CD4-positive, alpha-beta T cell treated with Interleukin-15 for 4 hours (primary cell): ENCODE results near the gene PDZRN4.
"Not testable (repeated sequence)": the region's sequence is repeated elsewhere in the genome, so short reads cannot be mapped to it uniquely, and the experiment has no call there.

ENCODE experiments used
- DNase-seq: peaks from one replicate; pipeline ENCODE4 v3.0.0-alpha.2; 2020; ENCODE audit warnings: low spot score

PDZRN4 gene

GRCh38 chr12:41511247-41511646 lies 323.1 kb downstream of the PDZRN4 start:
- no peak for DNase-seq

DNA sequence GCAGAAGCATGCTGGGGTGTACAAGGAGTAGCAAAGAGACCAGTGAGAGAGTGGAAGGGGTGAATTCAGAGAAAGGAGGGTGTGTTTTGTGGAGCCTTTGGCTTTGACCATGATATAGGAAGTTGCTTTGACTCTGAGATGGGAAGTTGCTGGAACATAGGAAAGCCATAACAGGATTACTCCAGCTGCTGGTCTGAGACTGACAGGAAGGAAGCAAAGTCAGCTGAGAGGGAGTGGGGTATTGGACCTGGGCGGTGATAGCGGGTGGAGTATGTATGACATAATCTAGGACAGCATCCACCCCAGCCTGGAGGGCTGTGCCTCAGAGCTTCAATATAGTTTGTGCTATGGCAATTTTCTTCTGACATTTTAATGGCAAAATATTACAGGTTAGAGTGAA lies 324.4 kb downstream of the PDZRN4 start:
- DNase-seq, result no peak

DNA sequence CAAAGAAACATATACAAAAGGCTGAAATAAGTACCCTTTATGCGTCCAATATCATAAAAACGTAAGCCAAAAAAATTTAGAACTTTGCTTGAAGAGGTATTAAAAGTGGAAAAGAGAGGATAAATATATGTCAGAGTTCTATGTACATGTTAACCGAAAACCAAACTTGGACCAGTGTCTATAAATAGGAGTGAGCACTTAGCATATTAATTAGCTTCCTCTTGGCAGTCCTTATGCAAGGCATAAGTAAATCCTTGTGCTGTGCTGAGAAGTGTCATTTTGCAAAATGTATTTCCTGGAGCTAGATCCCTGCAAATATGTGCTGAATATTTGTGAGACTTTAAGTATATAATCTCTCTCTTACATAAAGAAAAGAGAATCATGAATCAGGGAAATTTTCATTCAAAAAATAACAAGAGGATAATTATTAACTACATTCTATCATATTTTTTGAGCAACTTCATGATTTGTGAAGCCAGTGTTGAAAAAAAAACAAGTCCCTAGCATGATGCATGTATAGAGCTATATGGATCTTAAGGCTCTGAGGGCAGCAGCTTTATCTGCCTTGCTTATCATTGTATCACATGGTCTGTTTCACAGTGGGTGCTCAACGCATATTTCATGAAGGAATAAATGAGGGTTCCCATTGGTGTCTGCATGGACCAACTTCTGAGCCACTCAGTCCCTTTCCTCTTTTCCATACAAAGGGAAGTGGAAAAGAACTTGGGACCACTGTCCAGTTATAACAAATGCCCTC lies 326.1 kb downstream of the PDZRN4 start:
- DNase-seq, result no peak

- no peak for DNase-seq
Measured at GRCh38 chr12:41514907-41515306, 326.8 kb downstream of the PDZRN4 start.

GRCh38 chr12:41515953-41516352 lies 327.8 kb downstream of the PDZRN4 start:
- DNase-seq, result no peak

- DNase-seq, result no peak
Measured at GRCh38 chr12:41520869-41521268, 332.7 kb downstream of the PDZRN4 start.

DNA sequence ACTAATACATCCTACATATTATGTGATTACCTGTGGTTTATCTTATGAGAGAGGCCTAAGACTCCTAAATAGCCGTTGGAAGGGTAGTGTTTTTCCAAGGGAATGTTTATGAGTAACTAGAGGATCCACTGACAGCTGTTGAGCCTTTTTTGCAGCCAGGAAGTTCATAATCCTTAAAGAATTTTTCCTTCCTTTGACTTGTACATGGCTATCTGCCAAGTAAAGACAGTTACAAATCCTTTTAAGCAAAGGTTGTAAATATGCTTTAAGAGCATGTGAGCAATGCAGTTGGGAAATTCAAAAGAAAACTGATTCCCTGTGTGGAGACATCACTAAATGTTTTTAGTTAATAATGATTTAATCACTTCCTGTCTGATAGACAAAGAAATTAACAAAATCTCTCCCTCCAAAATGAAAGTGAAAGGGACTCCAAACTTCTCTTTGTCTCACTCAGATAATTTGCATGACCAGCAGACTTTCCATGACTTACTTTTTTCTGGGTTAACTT lies 333.8 kb downstream of the PDZRN4 start:
- DNase-seq, result peak; percentile 12

- DNase-seq, result no peak
Measured at GRCh38 chr12:41527062-41527461, 338.9 kb downstream of the PDZRN4 start.

DNA sequence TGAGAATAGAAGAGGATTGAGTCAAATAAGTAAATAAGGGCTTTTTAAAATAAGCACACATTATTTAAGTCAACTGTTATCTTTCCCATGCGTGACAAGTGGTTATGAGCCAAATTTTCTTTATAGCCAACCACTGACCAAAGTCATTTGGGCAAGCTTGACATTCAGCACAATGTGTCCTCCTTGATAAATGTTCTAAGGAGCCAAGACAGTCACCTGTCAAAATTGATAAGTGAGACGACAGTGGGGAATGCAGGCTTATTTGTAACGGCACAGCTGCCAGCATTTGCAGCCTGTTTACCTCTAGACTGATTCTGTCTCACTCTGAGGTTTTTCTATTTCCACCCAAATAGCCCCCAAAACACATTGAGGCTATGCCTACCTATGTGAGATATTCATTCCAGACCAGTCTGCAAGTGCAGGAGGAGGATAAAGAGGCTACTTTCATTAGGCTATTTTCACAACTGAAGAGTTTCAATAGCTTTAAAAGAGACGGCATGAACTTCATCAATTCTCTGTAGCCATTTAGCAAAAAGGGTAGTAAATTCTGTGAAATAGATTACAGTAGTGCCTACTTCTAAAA lies 339.5 kb downstream of the PDZRN4 start:
- no peak for DNase-seq

DNA sequence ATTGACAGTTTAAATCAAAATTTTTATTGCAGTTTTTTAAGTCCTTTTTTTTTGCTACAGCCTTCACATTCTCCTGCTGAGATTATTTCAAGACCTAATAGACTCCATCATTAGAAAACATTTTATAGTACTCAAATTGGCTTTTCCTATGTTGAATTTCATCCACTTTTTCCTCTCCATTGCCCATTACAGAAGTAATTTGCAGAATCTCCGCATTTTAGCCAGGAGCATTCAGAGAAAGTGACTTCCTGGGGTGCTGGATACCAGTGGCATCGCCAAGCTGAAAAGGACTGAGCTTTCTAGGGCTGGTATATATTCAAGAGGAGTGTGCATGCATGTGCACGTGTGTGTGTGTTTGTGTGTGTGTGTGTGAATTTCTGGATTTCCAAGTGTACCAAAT lies 340.8 kb downstream of the PDZRN4 start:
- no peak for DNase-seq

DNA sequence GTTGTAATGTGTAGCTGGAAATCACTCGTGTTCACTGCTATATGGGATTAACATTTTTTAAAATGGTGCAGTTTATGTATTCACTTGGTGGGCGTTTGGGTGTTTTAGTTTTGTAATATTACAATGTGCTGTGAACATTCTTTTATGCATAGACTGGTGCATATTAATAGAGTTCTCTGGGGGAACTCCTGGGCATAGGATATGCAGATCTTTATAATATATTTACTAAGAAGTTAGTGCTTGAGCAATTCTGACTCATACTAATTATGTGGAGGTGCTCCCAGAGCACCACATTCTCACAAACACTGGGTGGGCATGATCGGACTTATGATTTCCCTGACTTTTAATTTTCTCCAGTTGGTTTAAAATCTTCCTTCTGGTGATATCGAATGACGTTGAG lies 342.3 kb downstream of the PDZRN4 start:
- no peak for DNase-seq

DNA sequence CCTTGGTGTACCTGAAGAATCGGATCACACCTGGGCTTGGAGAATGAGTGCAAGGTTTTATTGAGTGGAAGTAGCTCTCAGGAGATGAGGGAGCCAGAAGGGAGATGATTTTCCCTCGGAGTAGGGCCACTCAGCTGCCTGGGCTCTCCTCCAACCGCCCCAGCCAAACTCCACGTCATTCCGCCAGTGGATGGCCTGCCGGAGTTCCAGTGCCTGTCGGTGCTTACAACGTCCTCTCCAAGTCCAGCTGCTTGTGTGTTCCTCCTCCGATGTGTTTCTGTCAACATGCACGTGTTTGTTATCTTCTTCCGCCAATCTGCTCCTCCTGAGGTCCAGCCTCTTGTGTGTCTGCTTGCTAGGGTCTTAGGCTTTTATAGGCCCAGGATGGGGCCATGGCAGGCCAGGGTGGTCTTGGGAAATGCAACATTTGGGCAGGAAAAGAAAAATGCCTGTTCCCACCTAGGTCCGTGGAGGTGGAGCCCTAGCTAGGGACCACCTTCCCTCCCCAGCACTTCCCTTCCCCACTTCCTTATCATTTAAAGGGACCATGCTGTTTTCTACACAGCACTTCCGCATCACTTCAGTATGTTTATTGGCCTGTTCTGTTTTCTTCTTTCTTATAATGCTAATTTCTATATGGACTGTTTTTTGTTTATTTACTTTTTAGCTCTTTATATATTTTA lies 343.2 kb downstream of the PDZRN4 start:
- no peak for DNase-seq

GRCh38 chr12:41532072-41532471 lies 344.0 kb downstream of the PDZRN4 start:
- DNase-seq, result no peak

- DNase-seq, result no peak
Measured at GRCh38 chr12:41536813-41537490, 348.8 kb downstream of the PDZRN4 start.

DNA sequence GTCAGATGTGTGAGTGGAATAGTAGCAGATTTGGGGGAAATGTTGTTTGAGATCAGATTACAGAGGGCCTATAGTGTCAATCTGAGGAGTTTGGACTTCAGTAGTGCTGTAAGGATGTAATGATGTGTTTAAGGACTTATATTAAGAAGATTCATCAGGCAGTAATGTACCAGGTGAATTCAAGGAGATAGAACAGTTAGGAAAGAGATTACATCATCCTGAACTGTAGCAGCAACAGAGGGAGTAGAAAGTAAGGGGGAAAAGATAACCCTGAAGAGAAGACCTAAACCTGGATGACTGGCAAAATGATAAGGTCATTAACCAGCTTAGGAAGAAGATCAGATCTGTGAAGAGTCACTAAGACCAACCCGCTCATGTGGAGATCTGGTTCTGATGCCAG lies 349.4 kb downstream of the PDZRN4 start:
- no peak for DNase-seq

DNA sequence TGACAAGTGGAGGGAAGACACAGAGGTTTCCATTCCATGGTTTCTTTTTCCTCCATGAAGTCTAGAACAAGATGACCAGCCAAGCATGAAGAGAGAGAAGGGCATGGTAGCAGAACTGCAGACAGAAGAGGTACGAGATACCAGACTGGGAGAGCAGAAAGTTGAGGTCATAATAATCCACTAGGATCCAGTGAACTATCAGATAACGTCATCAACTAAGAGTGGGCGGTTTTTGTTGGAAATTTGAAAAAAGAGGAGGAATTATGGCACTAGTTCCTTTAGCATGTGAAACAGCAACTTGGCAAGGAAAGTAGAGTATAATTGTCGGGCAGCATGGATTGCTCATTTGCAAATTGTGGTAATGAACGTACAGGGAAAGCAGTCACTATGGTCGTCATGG lies 357.6 kb downstream of the PDZRN4 start:
- no peak for DNase-seq

DNA sequence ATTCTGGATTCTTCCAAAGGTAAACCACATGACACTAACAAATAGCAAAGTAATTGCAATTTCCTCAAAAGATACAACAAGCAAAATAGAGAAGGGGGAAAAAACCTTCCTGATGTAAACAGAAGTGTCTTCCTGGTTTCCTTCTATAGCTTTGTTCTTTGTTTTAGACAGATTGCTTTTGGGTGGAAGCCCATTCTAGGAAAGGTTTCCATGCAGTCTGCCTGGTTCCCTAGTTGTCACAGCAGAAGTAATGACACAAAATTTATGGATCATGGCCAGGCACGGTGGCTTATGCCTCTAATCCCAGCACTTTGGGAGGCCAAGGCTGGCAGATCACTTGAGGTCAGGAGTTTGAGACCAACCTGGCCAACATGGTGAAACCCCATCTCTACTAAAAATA lies 359.0 kb downstream of the PDZRN4 start:
- not testable (repeated sequence) for DNase-seq

DNA sequence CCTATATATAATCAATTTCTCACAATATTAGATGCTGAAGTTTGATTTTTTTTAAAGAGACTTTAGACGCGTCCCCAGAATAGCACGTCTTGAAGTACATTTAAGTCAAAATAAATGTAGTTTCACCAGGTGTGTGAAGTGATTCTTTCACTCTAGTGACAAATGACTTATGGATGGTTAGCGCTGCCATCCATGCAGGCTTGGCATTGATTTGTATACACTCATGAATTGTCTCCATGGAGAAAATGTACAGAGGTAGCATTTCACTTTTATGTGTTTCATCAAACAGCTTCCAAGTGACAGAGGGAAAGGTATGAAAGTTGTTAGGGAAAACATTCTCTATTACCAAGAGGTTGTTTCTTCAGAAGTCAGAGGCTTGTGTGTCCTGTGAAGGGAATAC lies 360.8 kb downstream of the PDZRN4 start:
- no peak for DNase-seq

GRCh38 chr12:41552588-41552987 lies 364.5 kb downstream of the PDZRN4 start:
- no peak for DNase-seq

DNA sequence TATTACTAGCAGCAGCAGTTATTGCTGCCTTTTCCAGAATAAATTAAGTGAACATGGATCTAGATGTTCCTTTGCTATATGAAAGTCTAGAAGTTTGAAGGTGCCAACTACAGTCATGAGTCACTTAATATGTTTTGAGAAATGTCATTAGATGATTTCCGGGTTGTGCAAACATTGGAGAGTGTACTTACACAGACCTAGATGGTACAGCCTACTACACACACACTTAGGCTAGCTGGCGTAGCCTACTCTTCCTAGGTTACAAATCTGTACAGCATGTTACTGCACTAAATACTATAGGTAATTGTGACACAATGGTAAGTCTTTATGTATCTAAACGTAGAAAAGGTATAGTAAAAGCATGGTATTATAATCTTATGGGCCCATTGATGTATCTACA lies 368.1 kb downstream of the PDZRN4 start:
- no peak for DNase-seq

GRCh38 chr12:41557344-41557743 lies 369.2 kb downstream of the PDZRN4 start:
- no peak for DNase-seq

DNA sequence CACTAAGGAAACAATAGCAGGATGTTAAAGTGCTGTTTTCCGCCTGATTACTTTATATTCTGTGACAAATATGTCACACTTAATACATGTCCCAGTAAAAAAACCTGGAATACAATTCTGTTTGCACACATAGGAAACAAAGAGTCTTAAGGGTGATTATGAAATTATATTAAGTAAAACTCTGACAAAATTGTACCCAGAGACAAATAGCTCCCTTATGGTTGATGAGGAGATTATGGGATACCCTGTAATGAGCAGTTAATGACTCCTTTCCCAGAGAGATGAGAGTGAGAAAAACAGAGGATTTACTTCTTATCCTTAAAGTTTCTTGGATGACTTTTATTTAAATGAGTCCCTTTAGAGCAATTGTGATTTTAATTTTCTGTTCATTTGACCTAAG lies 370.6 kb downstream of the PDZRN4 start:
- no peak for DNase-seq

DNA sequence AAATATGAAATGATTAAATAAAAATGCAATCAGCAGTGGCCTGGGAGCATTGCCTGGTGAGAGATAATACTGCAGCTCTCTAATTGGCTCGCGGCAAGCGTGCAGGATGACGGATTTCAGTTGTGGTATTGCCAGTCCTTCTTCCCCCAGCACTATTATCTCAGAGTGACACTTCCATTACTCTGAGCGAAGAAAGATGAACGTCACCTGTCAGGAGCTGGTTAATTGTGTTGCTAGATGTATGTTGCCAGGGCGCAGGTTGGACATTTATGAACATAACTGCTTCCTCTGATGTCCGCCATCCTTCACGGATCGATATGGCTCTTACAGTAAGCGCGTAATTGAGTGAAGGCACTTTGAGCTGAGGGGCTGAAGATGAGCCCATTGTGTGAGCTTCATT lies 374.9 kb downstream of the PDZRN4 start:
- DNase-seq, result no peak
